H1 (cell line): ENCODE results near the gene PPP4R3A.
"Not testable (repeated sequence)": the region's sequence is repeated elsewhere in the genome, so short reads cannot be mapped to it uniquely, and the experiment has no call there.

ENCODE experiments used
- EZH2 ChIP-seq: fragments of 200-600 bp; sonication (generic); IDR thresholded peaks from 2 replicates; pipeline ENCODE4 v1.7.1; 2012; ENCODE audit warnings: low read depth, mild to moderate bottlenecking, moderate library complexity, low read length, inconsistent platforms; ENCODE audit not compliant: severe bottlenecking
- JUN ChIP-seq: IDR thresholded peaks from 2 replicates; pipeline ENCODE4 v1.6.1; 2011; ENCODE audit warnings: low read depth, mild to moderate bottlenecking, improper control_type of control experiment, low read length
- KDM1A ChIP-seq: fragments of 200-600, 300-600 bp; sonication (generic); IDR thresholded peaks from 2 replicates; pipeline ENCODE4 v1.7.1; 2016; ENCODE audit warnings: mild to moderate bottlenecking, low read length, borderline replicate concordance
- MAFK ChIP-seq: IDR thresholded peaks from 2 replicates; pipeline ENCODE4 v1.6.1; 2012; ENCODE audit warnings: low read depth, mild to moderate bottlenecking, improper control_type of control experiment, low read length
- POLR2A ChIP-seq, 2 experiments: IDR thresholded peaks; 1 replicate in 1 of 2; 2 replicates in 1 of 2; pipeline ENCODE4 v1.6.1; 2011; ENCODE audit warnings: low read depth in 2 of 2, low read length in 2 of 2, mild to moderate bottlenecking in 2 of 2; ENCODE audit errors: control extremely low read depth in 1 of 2
- POLR2AphosphoS5 ChIP-seq: IDR thresholded peaks from 2 replicates; pipeline ENCODE4 v1.6.1; 2011; ENCODE audit warnings: low read depth, low read length
- RAD21 ChIP-seq, 2 experiments: IDR thresholded peaks in 1 of 2; conservative IDR thresholded peaks in 1 of 2; 2 replicates each; pipeline ENCODE4 v1.6.1; 2011; ENCODE audit warnings: low read depth in 2 of 2, low read length in 2 of 2, improper control_type of control experiment in 1 of 2, inconsistent platforms in 1 of 2, mild to moderate bottlenecking in 1 of 2, moderate library complexity in 1 of 2
- SIN3A ChIP-seq, 2 experiments: IDR thresholded peaks in 1 of 2; conservative IDR thresholded peaks in 1 of 2; 2 replicates each; pipeline ENCODE4 v1.6.1; 2011 to 2012; ENCODE audit warnings: low read length in 2 of 2, improper control_type of control experiment in 1 of 2, low read depth in 1 of 2, mild to moderate bottlenecking in 1 of 2
- SP2 ChIP-seq: IDR thresholded peaks from 2 replicates; pipeline ENCODE4 v1.6.1; 2012; ENCODE audit warnings: mild to moderate bottlenecking, low read length, inconsistent platforms
- YY1 ChIP-seq: IDR thresholded peaks from 2 replicates; pipeline ENCODE4 v1.6.1; 2011; ENCODE audit warnings: low read depth, mild to moderate bottlenecking, low read length
- TF ChIP-seq, protein P1 (sequence below), 3 experiments: IDR thresholded peaks; 1 replicate in 2 of 3; 2 replicates in 1 of 3; pipeline versions ENCODE4 v1.5.1 to v1.6.1; 2011; ENCODE audit warnings: low read length in 3 of 3, mild to moderate bottlenecking in 3 of 3, inconsistent platforms in 2 of 3, low read depth in 1 of 3, moderate library complexity in 1 of 3; ENCODE audit not compliant: insufficient read depth in 1 of 3; ENCODE audit errors: control extremely low read depth in 1 of 3

DNA sequence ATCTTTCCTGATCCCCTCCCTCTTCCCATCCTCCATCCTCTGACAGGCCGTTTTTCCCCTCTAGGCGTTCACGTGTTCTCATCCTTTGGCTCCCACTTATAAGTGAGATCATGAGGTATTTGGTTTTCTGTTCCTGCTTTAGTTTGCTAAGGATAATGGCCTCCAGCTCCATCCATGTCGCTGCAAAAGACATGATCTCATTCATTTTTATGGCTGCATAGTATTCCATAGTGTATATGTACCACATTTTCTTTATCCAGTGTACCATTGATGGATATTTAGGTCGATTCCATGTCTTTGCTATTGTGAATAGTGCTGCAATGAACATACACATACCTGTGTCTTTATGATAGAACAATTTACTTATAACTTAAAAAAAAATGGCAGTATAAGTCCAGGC, 23.9 kb upstream of the PPP4R3A start:
- TF ChIP-seq, protein P1, sequence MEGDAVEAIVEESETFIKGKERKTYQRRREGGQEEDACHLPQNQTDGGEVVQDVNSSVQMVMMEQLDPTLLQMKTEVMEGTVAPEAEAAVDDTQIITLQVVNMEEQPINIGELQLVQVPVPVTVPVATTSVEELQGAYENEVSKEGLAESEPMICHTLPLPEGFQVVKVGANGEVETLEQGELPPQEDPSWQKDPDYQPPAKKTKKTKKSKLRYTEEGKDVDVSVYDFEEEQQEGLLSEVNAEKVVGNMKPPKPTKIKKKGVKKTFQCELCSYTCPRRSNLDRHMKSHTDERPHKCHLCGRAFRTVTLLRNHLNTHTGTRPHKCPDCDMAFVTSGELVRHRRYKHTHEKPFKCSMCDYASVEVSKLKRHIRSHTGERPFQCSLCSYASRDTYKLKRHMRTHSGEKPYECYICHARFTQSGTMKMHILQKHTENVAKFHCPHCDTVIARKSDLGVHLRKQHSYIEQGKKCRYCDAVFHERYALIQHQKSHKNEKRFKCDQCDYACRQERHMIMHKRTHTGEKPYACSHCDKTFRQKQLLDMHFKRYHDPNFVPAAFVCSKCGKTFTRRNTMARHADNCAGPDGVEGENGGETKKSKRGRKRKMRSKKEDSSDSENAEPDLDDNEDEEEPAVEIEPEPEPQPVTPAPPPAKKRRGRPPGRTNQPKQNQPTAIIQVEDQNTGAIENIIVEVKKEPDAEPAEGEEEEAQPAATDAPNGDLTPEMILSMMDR (IDR thresholded peaks at IDR 0.05; ENCODE audit: control extremely low read depth in 1 of 3, insufficient read depth in 1 of 3, low read depth in 1 of 3, low read length in 3 of 3): not testable (repeated sequence)
- TF ChIP-seq POLR2AphosphoS5; POLR2A (IDR thresholded peaks at IDR 0.05; ENCODE audit: control extremely low read depth in 1 of 2, low read depth in 2 of 2, low read length in 2 of 2); KDM1A; EZH2; JUN; SIN3A (conservative IDR thresholded peaks at IDR 0.05 in 1 of 2, IDR thresholded peaks at IDR 0.05 in 1 of 2; ENCODE audit: low read depth in 1 of 2, low read length in 2 of 2); YY1; SP2; RAD21 (IDR thresholded peaks at IDR 0.05 in 1 of 2, conservative IDR thresholded peaks at IDR 0.05 in 1 of 2; ENCODE audit: low read depth in 2 of 2, low read length in 2 of 2); MAFK: not testable (repeated sequence)
